Measurements from ENCODE around the gene FAM237B.

DNA sequence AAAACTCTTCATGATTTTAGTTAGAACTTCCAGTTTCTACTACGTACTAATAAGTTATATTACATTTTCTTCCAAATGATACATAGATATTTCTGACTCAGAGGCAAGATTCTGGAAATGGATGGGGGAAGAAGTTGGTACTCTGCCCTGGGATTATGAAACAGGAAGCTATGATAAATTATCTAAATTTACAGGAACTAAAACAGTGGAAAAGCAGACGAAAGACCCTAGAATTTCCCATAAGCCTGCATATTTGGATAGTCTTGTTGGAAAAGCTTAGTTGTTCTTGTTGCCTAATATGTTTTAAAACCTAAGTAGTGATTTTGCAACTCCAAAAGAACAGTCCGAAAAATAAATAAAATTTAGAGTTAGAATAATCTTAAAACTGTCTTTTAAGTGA is 54.3 kb downstream of the FAM237B start:
- TF ChIP-seq, protein P1, sequence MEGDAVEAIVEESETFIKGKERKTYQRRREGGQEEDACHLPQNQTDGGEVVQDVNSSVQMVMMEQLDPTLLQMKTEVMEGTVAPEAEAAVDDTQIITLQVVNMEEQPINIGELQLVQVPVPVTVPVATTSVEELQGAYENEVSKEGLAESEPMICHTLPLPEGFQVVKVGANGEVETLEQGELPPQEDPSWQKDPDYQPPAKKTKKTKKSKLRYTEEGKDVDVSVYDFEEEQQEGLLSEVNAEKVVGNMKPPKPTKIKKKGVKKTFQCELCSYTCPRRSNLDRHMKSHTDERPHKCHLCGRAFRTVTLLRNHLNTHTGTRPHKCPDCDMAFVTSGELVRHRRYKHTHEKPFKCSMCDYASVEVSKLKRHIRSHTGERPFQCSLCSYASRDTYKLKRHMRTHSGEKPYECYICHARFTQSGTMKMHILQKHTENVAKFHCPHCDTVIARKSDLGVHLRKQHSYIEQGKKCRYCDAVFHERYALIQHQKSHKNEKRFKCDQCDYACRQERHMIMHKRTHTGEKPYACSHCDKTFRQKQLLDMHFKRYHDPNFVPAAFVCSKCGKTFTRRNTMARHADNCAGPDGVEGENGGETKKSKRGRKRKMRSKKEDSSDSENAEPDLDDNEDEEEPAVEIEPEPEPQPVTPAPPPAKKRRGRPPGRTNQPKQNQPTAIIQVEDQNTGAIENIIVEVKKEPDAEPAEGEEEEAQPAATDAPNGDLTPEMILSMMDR (IDR thresholded peaks at IDR 0.05): no peak
- TF ChIP-seq POLR2A (IDR thresholded peaks at IDR 0.05): no peak
- no peak for TF ChIP-seq POLR2AphosphoS5 (IDR thresholded peaks at IDR 0.05)
